Lung (tissue), 12 donors: ENCODE results near the gene FRMPD3. TPM values are rescaled to one million over a fixed set of nuclear protein-coding genes. Genes with fewer than 3 reads are reported as not detected.

ENCODE experiments used
- ATAC-seq: fragments of 200-7000 bp; cut with Tn5 transposase; one replicate; pipeline ENCODE4 v1.9.1; 2020; ENCODE audit warnings: moderate number of reproducible peaks; ENCODE audit not compliant: insufficient read depth, low FRiP score
- DNase-seq, 3 donors: peaks; one replicate each; pipeline ENCODE4 v3.0.0-alpha.2; 2013 to 2017
- H3K27ac ChIP-seq, 2 donors: one replicate each; pipeline ENCODE4 v1.5.1; 2013; ENCODE audit warnings: mild to moderate bottlenecking in 2 of 2, moderate library complexity in 2 of 2, control low read depth in 1 of 2, inconsistent platforms in 1 of 2, low read depth in 1 of 2, low read length in 1 of 2
- H3K27me3 ChIP-seq, 3 donors: one replicate each; pipeline ENCODE4 v1.5.1; 2013; ENCODE audit warnings: low read length in 2 of 3; ENCODE audit not compliant: control insufficient read depth in 3 of 3, insufficient read depth in 3 of 3
- H3K36me3 ChIP-seq, 4 donors: one replicate each; pipeline ENCODE4 v1.5.1; 2013; ENCODE audit warnings: low read length in 4 of 4, mild to moderate bottlenecking in 1 of 4, moderate library complexity in 1 of 4; ENCODE audit not compliant: control insufficient read depth in 4 of 4, insufficient read depth in 4 of 4
- H3K4me1 ChIP-seq, 5 donors: one replicate each; pipeline ENCODE4 v1.5.1; 2013; ENCODE audit warnings: low read length in 5 of 5, mild to moderate bottlenecking in 2 of 5, moderate library complexity in 1 of 5; ENCODE audit not compliant: control insufficient read depth in 5 of 5, insufficient read depth in 5 of 5
- H3K4me3 ChIP-seq: one replicate; pipeline ENCODE4 v1.5.1; 2013; ENCODE audit warnings: mild to moderate bottlenecking, control low read depth, moderate library complexity
- H3K9ac ChIP-seq, 2 donors: one replicate each; pipeline ENCODE4 v1.5.1; 2013; ENCODE audit warnings: low read length in 2 of 2, control low read depth in 1 of 2; ENCODE audit not compliant: insufficient read depth in 1 of 2
- H3K9me3 ChIP-seq, 4 donors: one replicate each; pipeline ENCODE4 v1.5.1; 2013; ENCODE audit warnings: low read length in 3 of 4, mild to moderate bottlenecking in 1 of 4, moderate library complexity in 1 of 4; ENCODE audit not compliant: control insufficient read depth in 4 of 4, insufficient read depth in 3 of 4
- WGBS, 2 donors: extraction: QIAGEN DNeasy Blood & Tissue Kit; methylation state at CpG; one replicate each; pipeline ENCODE4 v1.1.7; 2013; 5-methylcytosine and 5-hydroxymethylcytosine counted together
- polyA plus RNA-seq, 2 donors: library from polyadenylated mRNA; stranded (reverse); fragments of 200-250 nt; gene quantifications; one replicate each; pipeline ENCODE4 v1.2.1, GENCODE V29; 2013
- total RNA-seq, 2 donors: library from RNA; depleted of rRNA in 1 of 2; stranded (reverse); fragments of >200 nt in 1 of 2; gene quantifications; one replicate each; pipeline ENCODE4 v1.2.1, GENCODE V29; 2014 to 2021
- TF ChIP-seq, protein P1 (sequence below): IDR thresholded peaks from 2 replicates; pipeline ENCODE4 v1.5.1; 2012; ENCODE audit warnings: mild to moderate bottlenecking; ENCODE audit errors: control extremely low read depth, extremely low read depth
- donor health status: control.
- donor health status: control.
- donor health status: Bipolar disorder and iron deficiency.
- donor health status: healthy.
- donor health status: DM: yes; HTN: yes; CAD: no.

The FRMPD3 gene
- total and polyA plus RNA-seq, 4 donors: 0.06 to 3.2 (median 0.18) TPM

DNA sequence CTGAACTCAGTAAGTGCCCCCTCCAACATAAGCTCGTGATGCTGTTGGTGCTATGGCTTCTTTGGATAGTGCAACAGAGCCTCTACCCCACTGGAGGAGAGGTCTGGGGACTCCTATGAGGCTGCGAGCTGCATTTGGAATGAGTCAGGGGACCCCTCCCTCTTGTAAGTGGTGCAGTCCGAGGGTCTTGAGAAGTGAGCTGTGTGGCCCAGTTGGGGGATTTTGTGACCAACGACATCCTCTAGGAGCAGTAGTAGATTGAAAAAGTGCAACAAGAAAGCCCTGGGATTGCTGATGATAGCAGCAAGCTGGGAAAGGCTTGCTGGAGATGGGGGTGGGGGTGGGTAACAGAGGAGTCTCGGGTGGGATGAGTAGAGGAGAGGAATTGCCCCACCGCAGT is 3.1 kb downstream of the FRMPD3 start:
- DNase-seq (peak in 2 of 3 donors; percentile 44 to 47), ATAC-seq (no peak)
- Histone ChIP-seq H3K4me1 (peaks cover 0 to 30% (median 0%) of the 10 kb centered on the region in 5 donors), H3K4me3 (no peak overlapping the region), H3K27me3 (peaks cover 5 to 36% (median 13%) of the 10 kb centered on the region in 3 donors), H3K27ac (no peak overlapping the region), H3K9me3 (peaks cover 0 to 3% (median 0%) of the 10 kb centered on the region in 4 donors), H3K36me3 (no peaks in the 10 kb centered on the region), H3K9ac (no peak overlapping the region)
- TF ChIP-seq, protein P1, sequence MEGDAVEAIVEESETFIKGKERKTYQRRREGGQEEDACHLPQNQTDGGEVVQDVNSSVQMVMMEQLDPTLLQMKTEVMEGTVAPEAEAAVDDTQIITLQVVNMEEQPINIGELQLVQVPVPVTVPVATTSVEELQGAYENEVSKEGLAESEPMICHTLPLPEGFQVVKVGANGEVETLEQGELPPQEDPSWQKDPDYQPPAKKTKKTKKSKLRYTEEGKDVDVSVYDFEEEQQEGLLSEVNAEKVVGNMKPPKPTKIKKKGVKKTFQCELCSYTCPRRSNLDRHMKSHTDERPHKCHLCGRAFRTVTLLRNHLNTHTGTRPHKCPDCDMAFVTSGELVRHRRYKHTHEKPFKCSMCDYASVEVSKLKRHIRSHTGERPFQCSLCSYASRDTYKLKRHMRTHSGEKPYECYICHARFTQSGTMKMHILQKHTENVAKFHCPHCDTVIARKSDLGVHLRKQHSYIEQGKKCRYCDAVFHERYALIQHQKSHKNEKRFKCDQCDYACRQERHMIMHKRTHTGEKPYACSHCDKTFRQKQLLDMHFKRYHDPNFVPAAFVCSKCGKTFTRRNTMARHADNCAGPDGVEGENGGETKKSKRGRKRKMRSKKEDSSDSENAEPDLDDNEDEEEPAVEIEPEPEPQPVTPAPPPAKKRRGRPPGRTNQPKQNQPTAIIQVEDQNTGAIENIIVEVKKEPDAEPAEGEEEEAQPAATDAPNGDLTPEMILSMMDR: no peak
- 35 to 43% methylated on average over 6 of the region's 6 CpGs for WGBS, 2 donors

DNA sequence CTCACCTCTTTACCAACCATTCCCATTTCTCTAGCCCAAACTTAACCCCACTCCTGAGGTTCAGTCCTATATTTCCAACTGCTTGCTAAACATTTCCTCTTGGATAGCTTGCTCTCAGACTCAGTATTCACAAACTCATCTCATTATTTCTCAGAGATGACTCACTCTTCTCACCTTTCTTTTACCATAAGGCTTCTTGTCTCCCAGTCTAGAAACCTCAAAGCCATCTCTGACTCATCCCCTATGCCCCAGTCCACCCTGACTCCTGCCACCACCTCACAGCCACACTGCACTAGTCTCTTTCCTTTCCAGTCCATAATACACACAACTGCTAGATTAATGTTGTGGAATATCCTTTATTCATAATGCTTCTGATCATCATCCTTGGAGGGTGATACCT is 4.8 kb downstream of the FRMPD3 start:
- DNase-seq (no peak), ATAC-seq (no peak)
- H3K9ac ChIP-seq: no peak overlapping the region
- TF ChIP-seq, protein P1: no peak
- no peaks in the 10 kb centered on the region for H3K9me3 ChIP-seq
- peaks cover 5 to 36% (median 13%) of the 10 kb centered on the region in 3 donors for H3K27me3 ChIP-seq
- H3K36me3 ChIP-seq: no peaks in the 10 kb centered on the region
- H3K4me3 ChIP-seq: no peak overlapping the region
- H3K4me1 ChIP-seq: peaks cover 0 to 27% (median 0%) of the 10 kb centered on the region in 5 donors
- no peak overlapping the region for H3K27ac ChIP-seq

DNA sequence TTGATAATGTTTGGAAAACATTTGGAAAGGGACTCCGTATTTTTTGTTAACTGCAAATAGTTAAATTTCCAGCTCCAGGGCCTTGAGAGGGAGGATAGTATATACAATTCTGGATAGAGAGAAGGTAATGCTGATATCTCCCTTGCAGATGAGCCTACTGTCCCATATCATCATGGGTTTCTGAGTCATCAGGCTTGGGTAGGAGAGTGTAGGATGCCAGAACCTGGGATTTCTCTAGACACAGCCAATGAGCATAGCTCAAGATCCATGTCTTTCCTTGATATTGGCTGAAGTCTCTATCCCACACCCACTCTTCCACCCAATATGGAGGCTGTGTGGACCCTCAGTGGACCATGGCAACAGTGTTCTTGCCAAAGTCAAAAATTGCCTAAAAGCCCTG is 7.8 kb downstream of the FRMPD3 start:
- no peaks in the 10 kb centered on the region for H3K9me3 ChIP-seq
- no peak overlapping the region for H3K9ac ChIP-seq
- peaks cover 0 to 10% (median 0%) of the 10 kb centered on the region in 5 donors for H3K4me1 ChIP-seq
- ATAC-seq (no peak), DNase-seq (no peak)
- WGBS, 2 donors: 88 to 93% methylated on average over 1 of the region's 1 CpG
- no peaks in the 10 kb centered on the region for H3K36me3 ChIP-seq
- no peak overlapping the region for H3K27ac ChIP-seq
- peaks cover 5 to 36% (median 13%) of the 10 kb centered on the region in 3 donors for H3K27me3 ChIP-seq
- TF ChIP-seq, protein P1: no peak
- H3K4me3 ChIP-seq: no peak overlapping the region
